Breast epithelium (tissue), 3 donors: Measurements from ENCODE around the gene NCAPD3.

Experiments used
- POLR2A ChIP-seq: fragments of 450-650 bp; IDR thresholded peaks from one replicate; pipeline ENCODE4 v1.6.1; 2016; ENCODE audit warnings: antibody characterized with exemption, mild to moderate bottlenecking, moderate library complexity
- POLR2AphosphoS5 ChIP-seq, 3 donors: sonication (generic); formaldehyde crosslinking; IDR thresholded peaks; one replicate each; pipeline ENCODE4 v1.6.1; 2017; ENCODE audit warnings: antibody characterized with exemption in 3 of 3
- TF ChIP-seq, protein P1 (sequence below), 3 donors: fragments of 450-650 bp; IDR thresholded peaks; one replicate each; pipeline ENCODE4 v1.5.1; 2016 to 2017; ENCODE audit warnings: antibody characterized with exemption in 3 of 3, mild to moderate bottlenecking in 3 of 3, moderate library complexity in 3 of 3

DNA sequence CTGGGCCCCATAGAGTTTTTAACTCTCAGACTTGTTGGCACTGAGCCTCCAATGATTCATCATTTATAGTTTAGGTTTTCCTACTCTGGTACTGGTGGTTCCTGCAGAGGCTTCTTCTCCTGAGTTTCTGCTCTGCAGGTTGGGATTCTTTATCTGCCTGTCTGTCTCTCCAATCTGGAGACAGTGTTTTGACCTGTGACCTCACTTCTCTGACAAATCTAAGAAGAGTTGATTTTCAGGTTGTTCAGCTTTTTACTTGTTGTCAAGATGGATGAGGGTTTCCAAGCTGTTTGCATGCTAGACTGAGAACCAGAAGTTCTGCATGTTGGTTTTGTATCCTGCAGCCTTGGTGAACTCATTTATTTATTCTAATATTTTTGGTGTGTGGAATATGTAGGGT, 91.0 kb downstream of the NCAPD3 start:
- TF ChIP-seq, protein P1, sequence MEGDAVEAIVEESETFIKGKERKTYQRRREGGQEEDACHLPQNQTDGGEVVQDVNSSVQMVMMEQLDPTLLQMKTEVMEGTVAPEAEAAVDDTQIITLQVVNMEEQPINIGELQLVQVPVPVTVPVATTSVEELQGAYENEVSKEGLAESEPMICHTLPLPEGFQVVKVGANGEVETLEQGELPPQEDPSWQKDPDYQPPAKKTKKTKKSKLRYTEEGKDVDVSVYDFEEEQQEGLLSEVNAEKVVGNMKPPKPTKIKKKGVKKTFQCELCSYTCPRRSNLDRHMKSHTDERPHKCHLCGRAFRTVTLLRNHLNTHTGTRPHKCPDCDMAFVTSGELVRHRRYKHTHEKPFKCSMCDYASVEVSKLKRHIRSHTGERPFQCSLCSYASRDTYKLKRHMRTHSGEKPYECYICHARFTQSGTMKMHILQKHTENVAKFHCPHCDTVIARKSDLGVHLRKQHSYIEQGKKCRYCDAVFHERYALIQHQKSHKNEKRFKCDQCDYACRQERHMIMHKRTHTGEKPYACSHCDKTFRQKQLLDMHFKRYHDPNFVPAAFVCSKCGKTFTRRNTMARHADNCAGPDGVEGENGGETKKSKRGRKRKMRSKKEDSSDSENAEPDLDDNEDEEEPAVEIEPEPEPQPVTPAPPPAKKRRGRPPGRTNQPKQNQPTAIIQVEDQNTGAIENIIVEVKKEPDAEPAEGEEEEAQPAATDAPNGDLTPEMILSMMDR (IDR thresholded peaks at IDR 0.05): no peak
- no peak for TF ChIP-seq POLR2AphosphoS5 (IDR thresholded peaks at IDR 0.05)
- TF ChIP-seq POLR2A: no peak
